CD4-positive, alpha-beta memory T cell (primary cell): ENCODE results near the gene SHH. TPM values are rescaled to one million over a fixed set of nuclear protein-coding genes. Genes with fewer than 3 reads are reported as not detected.

Experiments used
- CTCF ChIA-PET: fragments of 350-600 bp; sonication (Branson Sonifier 250); formaldehyde crosslinking; loops from one replicate; lab custom pipeline; 2021; ENCODE audit warnings: inconsistent platforms; ENCODE audit not compliant: partially characterized antibody; lab: Charles Lee
- POLR2A ChIA-PET: fragments of 350-600 bp; sonication (Branson Sonifier 250); formaldehyde crosslinking; loops from one replicate; lab custom pipeline; 2021; ENCODE audit not compliant: partially characterized antibody; lab: Charles Lee
- DNase-seq, 5 donors: peaks; one replicate each; pipeline versions ENCODE4 v3.0.0 to v3.0.0-alpha.2; 2020 to 2022; ENCODE audit warnings: mixed read lengths in 1 of 5
- H3K27ac ChIP-seq: one replicate; pipeline ENCODE4 v1.7.0; 2013; ENCODE audit warnings: low read depth, low read length
- H3K27me3 ChIP-seq: 2 replicates; pipeline ENCODE4 v1.7.0; 2013; ENCODE audit warnings: mild to moderate bottlenecking, low read length, moderate library complexity; ENCODE audit not compliant: insufficient read depth
- H3K36me3 ChIP-seq: 2 replicates; pipeline ENCODE4 v1.7.0; 2013; ENCODE audit warnings: mild to moderate bottlenecking, low read length, moderate library complexity; ENCODE audit not compliant: insufficient read depth
- H3K4me1 ChIP-seq: 2 replicates; pipeline ENCODE4 v1.7.0; 2013; ENCODE audit warnings: mild to moderate bottlenecking, low read length, moderate library complexity; ENCODE audit not compliant: insufficient read depth
- H3K4me3 ChIP-seq, 2 donors: one replicate each; pipeline ENCODE4 v1.7.0; 2013; ENCODE audit warnings: low read length in 2 of 2, mild to moderate bottlenecking in 1 of 2
- H3K9me3 ChIP-seq, 2 donors: one replicate each; pipeline ENCODE4 v1.7.0; 2013; ENCODE audit warnings: low read length in 2 of 2, control low read depth in 1 of 2; ENCODE audit not compliant: control insufficient read depth in 1 of 2
- H3K27ac Mint-ChIP-seq, 7 donors: one replicate each; pipeline ENCODE4 v1.8.0; 2020 to 2021; ENCODE audit warnings: mixed read lengths in 7 of 7, mild to moderate bottlenecking in 6 of 7, inconsistent platforms in 3 of 7, moderate library complexity in 3 of 7
- H3K27me3 Mint-ChIP-seq, 2 donors: one replicate each; pipeline ENCODE4 v1.8.0; 2020 to 2021; ENCODE audit warnings: mixed read lengths in 2 of 2
- H3K36me3 Mint-ChIP-seq, 2 donors: one replicate each; pipeline ENCODE4 v1.8.0; 2020 to 2021; ENCODE audit warnings: mixed read lengths in 2 of 2, inconsistent platforms in 1 of 2, mild to moderate bottlenecking in 1 of 2
- H3K4me1 Mint-ChIP-seq, 4 donors: one replicate each; pipeline ENCODE4 v1.8.0; 2020 to 2021; ENCODE audit warnings: mixed read lengths in 4 of 4, mild to moderate bottlenecking in 1 of 4
- H3K4me3 Mint-ChIP-seq, 8 donors: one replicate each; pipeline ENCODE4 v1.8.0; 2020 to 2021; ENCODE audit warnings: mixed read lengths in 8 of 8, mild to moderate bottlenecking in 7 of 8, moderate library complexity in 6 of 8, inconsistent platforms in 3 of 8
- H3K9me3 Mint-ChIP-seq, 8 donors: one replicate each; pipeline ENCODE4 v1.8.0; 2020 to 2021; ENCODE audit warnings: mixed read lengths in 8 of 8, mild to moderate bottlenecking in 5 of 8, inconsistent platforms in 3 of 8, moderate library complexity in 1 of 8
- intact Hi-C: fragments of 100-400 bp; cut with micrococcal nuclease; formaldehyde crosslinking; loops from one replicate; pipeline ENCODE4 v1.15.1; 2023
- polyA plus RNA-seq, 2 donors: library from polyadenylated mRNA; unstranded; fragments of 300-500 nt; fragmentation: Illumina TruSeq; gene quantifications; one replicate each; pipeline ENCODE4 v1.2.3, GENCODE V29; 2021
- total RNA-seq, 2 experiments: library from RNA; stranded (reverse); gene quantifications; one replicate each; pipeline ENCODE4 v1.2.3, GENCODE V29; 2021

SHH gene
- total RNA-seq (not detected), polyA plus RNA-seq (under 1 TPM in 1 of 2 donors, not detected in 1; 0.03 TPM)

DNA sequence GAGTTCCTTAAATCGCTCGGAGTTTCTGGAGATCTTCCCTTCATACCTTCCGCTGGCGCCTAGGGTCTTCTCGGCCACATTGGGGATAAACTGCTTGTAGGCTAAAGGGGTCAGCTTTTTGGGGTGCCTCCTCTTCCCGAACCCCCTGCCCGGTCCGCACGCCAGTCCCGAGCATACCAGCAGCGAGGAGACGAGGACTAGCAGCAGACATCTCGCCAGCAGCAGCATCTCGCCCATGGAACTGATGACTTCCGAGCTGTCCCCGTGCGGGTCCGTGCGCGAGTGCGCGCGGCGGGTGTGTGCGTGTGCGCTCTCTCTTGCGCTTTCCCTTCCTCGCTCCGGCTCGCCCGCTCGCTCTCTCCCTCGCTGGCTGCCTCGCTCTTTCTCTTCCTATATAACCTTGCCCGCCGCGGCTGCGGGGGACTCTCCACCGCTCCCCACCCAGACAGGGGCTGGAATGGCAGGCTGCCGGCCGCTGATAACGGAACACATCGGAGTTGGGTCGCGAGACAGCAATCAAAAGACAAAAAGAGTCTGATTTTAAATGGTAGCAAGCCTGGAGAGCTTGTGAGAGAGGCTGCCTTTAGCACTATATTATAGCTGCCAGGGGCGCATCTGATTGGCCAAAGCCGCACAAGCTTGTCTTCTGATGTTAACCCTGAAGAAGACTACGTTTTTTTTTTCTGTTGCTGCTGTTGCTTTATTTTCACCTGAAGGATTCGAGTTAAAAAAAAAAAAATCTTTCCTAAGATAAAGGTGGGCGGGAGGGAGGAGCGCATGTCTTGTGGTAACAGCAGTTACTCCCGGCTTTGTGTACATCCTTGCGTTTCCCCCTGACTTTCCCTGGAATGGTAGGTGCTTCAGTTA lies at the start of gene SHH:
SHH (minus strand) TSS at position 569 of the 867 bp plus-strand sequence; CDS start at position 228, 341 bp downstream.
- H3K27ac Mint-ChIP-seq: peak within 1 kb of the TSS in 1 of 7 donors; percentile 29
- CTCF ChIA-PET: no interaction called here
- H3K27me3 ChIP-seq: peaks cover 20% of the 10 kb centered on the region

GRCh38 chr7:155861480-155861868 lies 49.2 kb upstream of the SHH start:
- peaks cover 7 to 9% of the 10 kb centered on the region in 2 donors for H3K27me3 Mint-ChIP-seq

More for the DNA sequence above, at the start of gene SHH:
- POLR2A ChIA-PET: interaction anchor here (0.6 kb wide), 1 partner anchor 798 kb away, joined by 3 read pairs; no protein-coding TSS in a partner anchor
- no peaks in the 10 kb centered on the region for H3K36me3 ChIP-seq
- Mint-ChIP-seq H3K4me3 (peak within 1 kb of the TSS in 6 of 8 donors; percentile 33 to 77 (median 68)), H3K27me3 (peaks cover 46 to 53% of the 10 kb centered on the region in 2 donors), H3K9me3 (no peaks in the 10 kb centered on the region), H3K4me1 (peaks cover 9 to 38% (median 21%) of the 10 kb centered on the region in 4 donors), H3K36me3 (no peaks in the 10 kb centered on the region)
- H3K4me1 ChIP-seq: peaks cover 3% of the 10 kb centered on the region
- H3K9me3 ChIP-seq: no peaks in the 10 kb centered on the region
- intact Hi-C loops: no loop called here
- no peak within 1 kb of the TSS for H3K4me3 ChIP-seq
- peak in 1 of 5 donors; percentile 22 for DNase-seq
- no peak within 1 kb of the TSS for H3K27ac ChIP-seq

DNA sequence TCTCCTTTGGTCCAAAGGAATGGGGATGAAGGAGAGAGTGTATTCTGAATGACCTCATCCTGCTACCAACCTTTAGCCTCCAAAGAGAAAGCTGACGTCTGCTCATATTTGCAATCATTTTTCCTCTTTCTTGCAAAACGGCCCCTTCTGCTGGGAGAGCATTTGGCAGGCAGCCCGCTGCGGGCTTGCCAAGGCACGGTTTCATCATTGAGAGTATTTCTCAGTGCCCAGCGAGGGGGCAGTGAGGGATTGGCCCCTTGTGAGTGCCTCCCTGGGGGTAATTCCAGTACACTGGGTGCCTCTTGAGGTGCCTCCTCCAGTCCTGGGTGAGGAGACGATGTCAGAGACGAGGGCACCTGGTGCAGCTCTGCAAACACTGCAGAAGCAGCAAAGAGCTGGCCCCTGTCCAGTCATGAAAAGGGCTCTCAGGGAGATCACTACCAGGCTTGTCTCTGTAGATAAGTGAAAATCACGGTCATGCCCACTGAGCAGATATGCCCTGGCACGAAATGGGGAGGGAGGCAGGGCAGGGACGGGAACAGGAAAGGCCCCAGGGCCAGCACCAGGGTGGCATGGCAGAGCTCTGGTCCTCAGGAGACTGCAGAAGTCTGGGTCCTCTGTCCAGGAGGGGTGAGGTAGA lies 48.7 kb upstream of the SHH start:
- ChIA-PET POLR2A (no interaction called here), CTCF (no interaction called here)
- Mint-ChIP-seq H3K27ac (no peak overlapping the region), H3K4me3 (no peak overlapping the region), H3K36me3 (no peaks in the 10 kb centered on the region), H3K27me3 (peaks cover 7 to 9% of the 10 kb centered on the region in 2 donors), H3K4me1 (no peaks in the 10 kb centered on the region), H3K9me3 (peaks cover 0 to 2% (median 0%) of the 10 kb centered on the region in 8 donors)
- Histone ChIP-seq H3K27ac (no peak overlapping the region), H3K27me3 (peaks cover 3% of the 10 kb centered on the region), H3K9me3 (no peaks in the 10 kb centered on the region), H3K4me1 (no peaks in the 10 kb centered on the region), H3K36me3 (no peaks in the 10 kb centered on the region), H3K4me3 (no peak overlapping the region)
- DNase-seq: no peak
- intact Hi-C loops: no loop called here

More at GRCh38 chr7:155861480-155861868, 49.2 kb upstream of the SHH start:
- DNase-seq: no peak
- no peak overlapping the region for H3K4me3 Mint-ChIP-seq
- Histone ChIP-seq H3K9me3 (no peaks in the 10 kb centered on the region), H3K36me3 (no peaks in the 10 kb centered on the region), H3K27ac (no peak overlapping the region), H3K4me1 (no peaks in the 10 kb centered on the region), H3K27me3 (peaks cover 3% of the 10 kb centered on the region), H3K4me3 (no peak overlapping the region)
- H3K4me1 Mint-ChIP-seq: no peaks in the 10 kb centered on the region
- intact Hi-C loops: no loop called here
- no peak overlapping the region for H3K27ac Mint-ChIP-seq
- peaks cover 0 to 2% (median 0%) of the 10 kb centered on the region in 8 donors for H3K9me3 Mint-ChIP-seq
- ChIA-PET POLR2A (no interaction called here), CTCF (no interaction called here)
- no peaks in the 10 kb centered on the region for H3K36me3 Mint-ChIP-seq

DNA sequence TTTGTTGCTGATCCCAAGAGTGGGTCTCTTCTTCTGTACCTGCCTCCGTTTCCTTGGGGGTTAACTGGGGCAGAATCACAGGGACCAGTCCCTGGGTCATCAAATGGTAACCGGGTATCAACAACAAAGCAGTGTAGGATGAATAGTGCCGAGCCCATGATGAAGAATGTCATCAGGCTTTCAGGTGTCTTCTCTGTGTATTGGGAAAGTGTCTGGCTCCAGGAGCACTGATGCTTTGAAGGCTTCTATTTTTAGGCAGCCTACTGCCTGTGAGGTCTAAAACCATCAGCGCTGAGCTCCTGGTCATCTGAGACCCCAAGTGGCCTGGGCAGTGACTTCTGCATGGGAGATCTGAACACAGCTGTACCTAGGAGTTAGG lies 48.2 kb upstream of the SHH start:
- CTCF ChIA-PET: no interaction called here

DNA sequence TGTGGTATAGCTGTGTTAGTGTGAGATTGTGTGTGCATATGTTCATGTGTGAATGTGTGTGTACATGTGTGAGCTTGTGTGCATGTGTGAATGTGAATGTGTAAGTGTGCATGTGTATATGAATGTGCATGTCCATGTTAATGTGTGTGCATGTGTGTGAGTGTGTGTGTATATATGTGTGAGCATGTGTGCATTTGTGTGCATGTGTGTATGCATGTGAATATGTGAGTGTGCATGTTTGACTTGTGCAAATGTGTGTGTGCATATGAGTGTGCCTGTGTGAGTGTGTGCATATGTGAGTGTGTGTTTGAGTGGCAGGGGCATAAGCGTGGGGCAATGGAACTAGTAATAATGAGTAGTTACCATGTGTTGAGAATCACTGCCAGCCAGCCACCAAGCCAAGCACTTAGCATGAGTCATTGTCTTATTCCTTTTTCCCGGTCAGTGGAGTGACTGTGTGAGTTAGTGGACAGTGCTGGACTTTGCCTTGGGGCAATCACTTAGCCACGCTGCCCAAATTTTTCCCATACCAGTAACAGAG lies 46.3 kb upstream of the SHH start:
- H3K9me3 ChIP-seq: no peaks in the 10 kb centered on the region
- peaks cover 1 to 3% of the 10 kb centered on the region in 2 donors for H3K27me3 Mint-ChIP-seq
- no peak overlapping the region for H3K27ac Mint-ChIP-seq
- ChIA-PET CTCF (no interaction called here), POLR2A (no interaction called here)
- H3K9me3 Mint-ChIP-seq: peaks cover 0 to 7% (median 1%) of the 10 kb centered on the region in 8 donors
- no peaks in the 10 kb centered on the region for H3K36me3 Mint-ChIP-seq
- H3K27me3 ChIP-seq: no peaks in the 10 kb centered on the region
- no peak overlapping the region for H3K4me3 ChIP-seq
- DNase-seq: no peak
- intact Hi-C loops: no loop called here
- no peaks in the 10 kb centered on the region for H3K4me1 Mint-ChIP-seq
- no peaks in the 10 kb centered on the region for H3K4me1 ChIP-seq
- no peak overlapping the region for H3K4me3 Mint-ChIP-seq
- H3K36me3 ChIP-seq: no peaks in the 10 kb centered on the region
- H3K27ac ChIP-seq: no peak overlapping the region

More for the DNA sequence above, 48.2 kb upstream of the SHH start:
- intact Hi-C loops: no loop called here
- Mint-ChIP-seq H3K36me3 (no peaks in the 10 kb centered on the region), H3K9me3 (peaks cover 0 to 4% (median 0%) of the 10 kb centered on the region in 8 donors), H3K4me1 (no peaks in the 10 kb centered on the region), H3K27me3 (peaks cover 6 to 8% of the 10 kb centered on the region in 2 donors), H3K27ac (no peak overlapping the region), H3K4me3 (no peak overlapping the region)
- POLR2A ChIA-PET: no interaction called here
- Histone ChIP-seq H3K27ac (no peak overlapping the region), H3K4me1 (no peaks in the 10 kb centered on the region), H3K9me3 (no peaks in the 10 kb centered on the region), H3K4me3 (no peak overlapping the region), H3K36me3 (no peaks in the 10 kb centered on the region), H3K27me3 (peaks cover 3% of the 10 kb centered on the region)
- DNase-seq: no peak

- Histone ChIP-seq H3K36me3 (no peaks in the 10 kb centered on the region), H3K27ac (no peak overlapping the region), H3K4me3 (no peak overlapping the region), H3K27me3 (no peaks in the 10 kb centered on the region), H3K4me1 (no peaks in the 10 kb centered on the region), H3K9me3 (no peaks in the 10 kb centered on the region)
- ChIA-PET CTCF (no interaction called here), POLR2A (no interaction called here)
- Mint-ChIP-seq H3K4me1 (no peaks in the 10 kb centered on the region), H3K4me3 (no peak overlapping the region), H3K27me3 (peaks cover 2 to 5% of the 10 kb centered on the region in 2 donors), H3K27ac (no peak overlapping the region), H3K9me3 (peaks cover 0 to 8% (median 1%) of the 10 kb centered on the region in 8 donors), H3K36me3 (no peaks in the 10 kb centered on the region)
- intact Hi-C loops: no loop called here
- no peak for DNase-seq
Measured at GRCh38 chr7:155857141-155857540, 44.9 kb upstream of the SHH start.

- no peak overlapping the region for H3K4me3 ChIP-seq
- H3K4me3 Mint-ChIP-seq: no peak overlapping the region
- ChIA-PET CTCF (no interaction called here), POLR2A (no interaction called here)
- intact Hi-C loops: no loop called here
- no peaks in the 10 kb centered on the region for H3K36me3 Mint-ChIP-seq
- H3K9me3 Mint-ChIP-seq: peaks cover 0 to 8% (median 1%) of the 10 kb centered on the region in 8 donors
- no peak for DNase-seq
- H3K4me1 ChIP-seq: no peaks in the 10 kb centered on the region
- H3K27me3 ChIP-seq: no peaks in the 10 kb centered on the region
- H3K9me3 ChIP-seq: no peaks in the 10 kb centered on the region
- no peak overlapping the region for H3K27ac Mint-ChIP-seq
- H3K27ac ChIP-seq: no peak overlapping the region
- no peaks in the 10 kb centered on the region for H3K4me1 Mint-ChIP-seq
- H3K27me3 Mint-ChIP-seq: peaks cover under 1 to 4% of the 10 kb centered on the region in 2 donors
- no peaks in the 10 kb centered on the region for H3K36me3 ChIP-seq
Measured at GRCh38 chr7:155856656-155857055, 44.4 kb upstream of the SHH start.
